OCI-LY3 (cell line): ENCODE data around the gene OR52D1.

ENCODE experiments used
- H2AFZ ChIP-seq: fragments of 200-600, 300-600 bp; shearing (Covaris generic); 2 replicates; pipeline ENCODE4 v1.6.0; 2014; ENCODE audit warnings: antibody characterized with exemption, low read depth, low read length
- H3K27ac ChIP-seq: fragments of 200-600, 300-600 bp; sonication (generic); 2 replicates; pipeline ENCODE4 v1.5.1; 2014; ENCODE audit warnings: mild to moderate bottlenecking, low read length, moderate library complexity, mixed read lengths
- H3K27me3 ChIP-seq: fragments of 200-600, 300-600 bp; sonication (generic); 2 replicates; pipeline ENCODE4 v1.6.1; 2014; ENCODE audit warnings: low read depth, low read length, mixed read lengths
- H3K36me3 ChIP-seq: fragments of 200-600, 300-600 bp; sonication (generic); replicated peaks from 2 replicates; pipeline ENCODE3; 2014; ENCODE audit warnings: low read depth, low read length, mixed read lengths
- H3K4me1 ChIP-seq: fragments of 300-600, 200-600 bp; sonication (generic); 2 replicates; pipeline ENCODE4 v1.6.1; 2014; ENCODE audit warnings: low read length, mixed read lengths
- H3K4me2 ChIP-seq: fragments of 200-600, 300-600 bp; sonication (generic); 2 replicates; pipeline ENCODE4 v1.6.1; 2014; ENCODE audit warnings: low read length, mixed read lengths
- H3K4me3 ChIP-seq: fragments of 300-600, 200-600 bp; sonication (generic); 2 replicates; pipeline ENCODE4 v1.5.1; 2014; ENCODE audit warnings: antibody characterized with exemption, mild to moderate bottlenecking, low read length, moderate library complexity
- H3K79me2 ChIP-seq: fragments of 300-600, 200-600 bp; shearing (Covaris generic); 2 replicates; pipeline ENCODE4 v1.6.1; 2014; ENCODE audit warnings: mild to moderate bottlenecking, low read length, mixed read lengths
- H3K9ac ChIP-seq: fragments of 300-600, 200-600 bp; shearing (Covaris generic); 2 replicates; pipeline ENCODE4 v1.6.0; 2014; ENCODE audit warnings: mild to moderate bottlenecking, low read length, moderate library complexity
- H3K9me3 ChIP-seq: fragments of 200-600, 300-600 bp; shearing (Covaris generic); 2 replicates; pipeline ENCODE4 v1.6.1; 2014; ENCODE audit warnings: low read length, mixed read lengths; ENCODE audit not compliant: insufficient read depth
- H4K20me1 ChIP-seq: fragments of 200-600, 300-600 bp; sonication (generic); 2 replicates; pipeline ENCODE4 v1.6.1; 2016; ENCODE audit warnings: low read length, mixed read lengths; ENCODE audit not compliant: insufficient read depth
- EZH2phosphoT487 ChIP-seq: fragments of 200-600 bp; shearing (Covaris generic); IDR thresholded peaks from 2 replicates; pipeline ENCODE4 v1.6.1; 2018; ENCODE audit warnings: antibody characterized with exemption, mixed run types, low read depth
- TF ChIP-seq, protein P1 (sequence below): fragments of 200-600, 300-600 bp; sonication (generic); IDR thresholded peaks from 2 replicates; pipeline ENCODE4 v1.5.1; 2014; ENCODE audit warnings: antibody characterized with exemption, low read length, low read depth

Gene OR52D1

DNA sequence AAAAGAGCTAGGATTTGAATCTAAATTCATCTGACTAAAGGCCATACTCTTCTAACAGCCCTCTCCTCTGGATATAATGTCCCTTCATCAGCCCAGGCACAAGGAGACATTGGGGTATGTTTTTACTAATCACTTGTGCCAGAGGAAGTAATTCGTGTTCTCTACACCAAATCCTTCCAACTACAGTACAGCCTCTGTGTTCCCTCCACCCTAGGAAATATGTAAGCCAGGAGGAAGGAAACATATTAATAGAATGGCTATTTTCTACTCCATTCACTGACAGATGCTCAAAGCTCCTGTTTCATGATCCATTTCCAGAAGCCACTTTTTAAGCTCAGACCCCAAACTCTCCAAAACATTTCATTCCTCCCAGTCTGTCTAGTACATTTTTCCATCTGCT is 40.0 kb downstream of the OR52D1 start:
- H3K4me1 ChIP-seq, result no peaks in the 10 kb centered on the region
- no peak overlapping the region for H3K9ac ChIP-seq
- no peaks in the 10 kb centered on the region for H3K9me3 ChIP-seq
- H3K27me3 ChIP-seq, result peaks cover 7% of the 10 kb centered on the region; the same call in 1 of the 2 replicates
- H4K20me1 ChIP-seq, result no peaks in the 10 kb centered on the region
- no peaks in the 10 kb centered on the region for H3K79me2 ChIP-seq
- no peak overlapping the region for H3K4me2 ChIP-seq
- H3K4me3 ChIP-seq, result no peak overlapping the region
- no peak for TF ChIP-seq EZH2phosphoT487
- TF ChIP-seq, protein P1, sequence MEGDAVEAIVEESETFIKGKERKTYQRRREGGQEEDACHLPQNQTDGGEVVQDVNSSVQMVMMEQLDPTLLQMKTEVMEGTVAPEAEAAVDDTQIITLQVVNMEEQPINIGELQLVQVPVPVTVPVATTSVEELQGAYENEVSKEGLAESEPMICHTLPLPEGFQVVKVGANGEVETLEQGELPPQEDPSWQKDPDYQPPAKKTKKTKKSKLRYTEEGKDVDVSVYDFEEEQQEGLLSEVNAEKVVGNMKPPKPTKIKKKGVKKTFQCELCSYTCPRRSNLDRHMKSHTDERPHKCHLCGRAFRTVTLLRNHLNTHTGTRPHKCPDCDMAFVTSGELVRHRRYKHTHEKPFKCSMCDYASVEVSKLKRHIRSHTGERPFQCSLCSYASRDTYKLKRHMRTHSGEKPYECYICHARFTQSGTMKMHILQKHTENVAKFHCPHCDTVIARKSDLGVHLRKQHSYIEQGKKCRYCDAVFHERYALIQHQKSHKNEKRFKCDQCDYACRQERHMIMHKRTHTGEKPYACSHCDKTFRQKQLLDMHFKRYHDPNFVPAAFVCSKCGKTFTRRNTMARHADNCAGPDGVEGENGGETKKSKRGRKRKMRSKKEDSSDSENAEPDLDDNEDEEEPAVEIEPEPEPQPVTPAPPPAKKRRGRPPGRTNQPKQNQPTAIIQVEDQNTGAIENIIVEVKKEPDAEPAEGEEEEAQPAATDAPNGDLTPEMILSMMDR, result no peak
- H3K27ac ChIP-seq, result no peak overlapping the region
- H2AFZ ChIP-seq, result no peak overlapping the region
- H3K36me3 ChIP-seq, result no peaks in the 10 kb centered on the region

DNA sequence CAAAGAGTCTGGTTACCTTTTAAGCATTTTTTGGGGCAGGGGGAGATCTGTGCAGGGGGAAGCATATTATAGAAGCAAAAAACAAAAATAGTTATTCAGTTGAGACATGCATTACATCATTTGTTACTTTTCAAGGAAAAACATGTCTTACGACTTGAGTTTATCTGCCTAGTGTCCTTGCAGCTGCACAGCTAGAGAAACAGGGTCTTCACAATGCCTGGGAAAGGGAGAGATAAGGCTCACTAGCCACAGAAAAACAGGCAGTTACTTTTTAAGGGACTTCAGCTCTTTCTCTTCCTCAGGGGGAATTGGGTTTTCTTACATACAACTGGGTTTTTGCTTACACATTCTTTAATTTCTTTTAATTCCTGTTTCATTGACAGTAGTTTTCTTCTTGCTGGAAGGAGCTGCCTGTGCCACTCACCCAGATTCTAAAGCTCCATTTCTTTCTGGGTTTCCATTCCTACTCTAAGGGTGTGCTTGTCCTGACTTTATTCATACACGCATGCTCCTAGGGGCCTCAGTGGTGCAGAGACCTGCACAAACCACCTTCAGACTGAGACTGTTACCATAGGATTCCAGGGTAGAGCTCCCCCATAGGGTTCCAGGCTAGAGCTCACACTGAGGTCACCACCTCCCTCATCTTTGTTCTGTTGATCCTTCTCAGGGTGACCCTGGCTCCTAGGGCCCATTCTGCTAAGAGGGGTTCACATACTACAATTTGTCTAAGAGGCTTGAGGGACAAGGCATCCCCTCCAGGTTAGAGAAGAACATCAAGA is 42.8 kb downstream of the OR52D1 start:
- H2AFZ ChIP-seq, result no peak overlapping the region
- peaks cover 14% of the 10 kb centered on the region; the same call in 1 of the 2 replicates for H3K27me3 ChIP-seq
- no peak overlapping the region for H3K27ac ChIP-seq
- H3K4me3 ChIP-seq, result no peak overlapping the region
- H3K4me2 ChIP-seq, result no peak overlapping the region
- H3K4me1 ChIP-seq, result no peaks in the 10 kb centered on the region
- H3K36me3 ChIP-seq, result no peaks in the 10 kb centered on the region
- no peaks in the 10 kb centered on the region for H4K20me1 ChIP-seq
- H3K79me2 ChIP-seq, result no peaks in the 10 kb centered on the region
- no peak overlapping the region for H3K9ac ChIP-seq
- H3K9me3 ChIP-seq, result no peaks in the 10 kb centered on the region
- TF ChIP-seq EZH2phosphoT487, result no peak
- TF ChIP-seq, protein P1, result no peak

DNA sequence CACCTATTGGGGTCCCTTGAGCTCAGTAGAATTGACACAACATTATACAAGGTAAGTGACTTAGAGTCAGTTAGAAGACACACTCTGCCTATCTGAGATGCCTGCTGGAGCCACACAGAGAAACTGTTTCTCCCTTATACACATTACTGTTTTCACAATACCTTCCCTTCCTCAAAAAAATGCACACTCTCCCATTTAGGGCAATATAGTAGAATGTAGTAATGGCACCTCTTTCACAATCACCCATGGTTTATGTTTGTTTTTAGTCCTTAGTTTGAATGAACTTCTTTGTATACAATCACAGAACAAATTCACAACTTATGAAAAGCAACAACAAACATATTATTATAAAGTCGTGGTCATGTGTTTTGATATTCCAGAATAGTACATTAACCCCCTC is 45.6 kb downstream of the OR52D1 start:
- Histone ChIP-seq H3K79me2 (no peaks in the 10 kb centered on the region), H3K9ac (no peak overlapping the region), H3K9me3 (no peaks in the 10 kb centered on the region), H3K4me3 (no peak overlapping the region), H3K36me3 (no peaks in the 10 kb centered on the region), H4K20me1 (no peaks in the 10 kb centered on the region), H2AFZ (no peak overlapping the region), H3K4me2 (no peak overlapping the region), H3K27me3 (peaks cover 13% of the 10 kb centered on the region; the same call in 1 of the 2 replicates), H3K27ac (no peak overlapping the region), H3K4me1 (no peaks in the 10 kb centered on the region)
- TF ChIP-seq EZH2phosphoT487, result no peak
- TF ChIP-seq, protein P1, result no peak

DNA sequence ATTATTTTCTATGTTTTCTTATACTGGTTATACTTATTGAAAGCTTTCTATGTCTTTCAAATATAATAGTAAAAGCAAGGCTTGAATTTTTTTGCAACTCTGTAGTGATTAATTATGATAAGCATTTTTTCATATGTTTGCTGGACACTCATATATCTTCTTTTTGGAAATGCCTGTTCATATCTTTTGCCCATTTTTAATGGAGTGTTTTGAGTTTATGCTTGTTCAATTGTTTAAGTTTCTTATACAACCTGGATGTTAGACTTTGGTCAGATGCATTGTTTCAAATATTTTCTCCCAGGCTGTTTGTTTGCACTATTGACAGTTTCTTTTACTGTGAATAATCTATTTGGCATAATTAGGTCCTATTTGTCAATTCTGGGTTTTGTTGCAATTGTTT is 48.0 kb downstream of the OR52D1 start:
- no peak overlapping the region for H3K4me2 ChIP-seq
- H3K27ac ChIP-seq, result no peak overlapping the region
- H3K79me2 ChIP-seq, result no peaks in the 10 kb centered on the region
- TF ChIP-seq, protein P1, result no peak
- no peak for TF ChIP-seq EZH2phosphoT487
- no peaks in the 10 kb centered on the region for H3K36me3 ChIP-seq
- H4K20me1 ChIP-seq, result no peaks in the 10 kb centered on the region
- H3K27me3 ChIP-seq, result peaks cover 13% of the 10 kb centered on the region; the same call in 1 of the 2 replicates
- no peaks in the 10 kb centered on the region for H3K9me3 ChIP-seq
- no peak overlapping the region for H3K4me3 ChIP-seq
- H2AFZ ChIP-seq, result no peak overlapping the region
- no peak overlapping the region for H3K9ac ChIP-seq
- no peaks in the 10 kb centered on the region for H3K4me1 ChIP-seq
